Measurements from ENCODE around the gene DDR1. TPM values are rescaled to one million over a fixed set of nuclear protein-coding genes. Genes with fewer than 3 reads are reported as not detected.

The DDR1 gene
- polyA plus RNA-seq (196 and 250 TPM in 2 replicates), polyA minus RNA-seq (265 and 314 TPM in 2 replicates)

DNA sequence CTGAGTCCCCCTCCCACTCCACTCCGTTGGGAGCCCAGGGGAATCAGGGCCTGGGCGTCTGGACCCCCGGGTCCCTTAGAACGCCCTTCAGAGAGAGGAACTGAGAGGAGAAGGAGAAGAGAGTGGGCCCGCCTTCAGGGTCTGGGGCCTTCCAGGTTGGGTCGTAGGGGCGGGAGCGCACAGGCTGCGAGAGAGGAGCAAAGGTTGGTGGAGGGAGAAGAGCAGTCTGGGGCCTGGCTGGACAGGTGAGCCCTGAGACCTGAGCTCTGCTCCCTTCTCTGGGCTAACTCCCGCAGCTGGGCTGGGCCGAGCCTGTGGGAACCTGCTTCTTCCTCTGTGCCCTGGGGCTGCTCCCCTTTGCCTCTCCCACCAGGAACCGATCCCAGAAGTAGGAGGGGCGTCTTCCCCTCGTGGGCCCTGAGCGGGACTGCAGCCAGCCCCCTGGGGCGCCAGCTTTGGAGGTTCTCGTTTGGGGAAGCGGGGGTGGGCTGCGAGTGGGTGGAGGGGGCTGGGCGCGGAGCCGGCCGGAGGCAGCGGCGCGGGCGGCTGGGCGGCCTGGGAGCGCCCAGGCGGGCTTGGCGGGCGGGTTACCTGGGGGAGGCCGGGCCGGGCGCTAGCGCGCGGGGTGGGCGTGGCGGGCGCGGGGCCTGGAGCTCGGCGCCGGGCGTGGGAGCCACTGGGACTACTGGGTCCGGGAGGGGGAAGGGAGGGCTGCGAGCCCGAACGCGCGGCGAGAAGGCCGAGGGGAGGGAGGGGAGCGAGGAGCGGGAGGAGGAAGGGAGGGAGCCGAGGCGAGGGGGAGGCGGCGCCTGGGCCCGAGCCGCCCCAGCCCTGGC is at the start of gene DDR1:
Gene DDR1, plus strand, starts transcription at position 835 of the 836 bp plus-strand sequence. CDS start 4,211 bp downstream, outside the sequence.
- H3K4me3 ChIP-seq (ENCODE audit: low read length) = peak within 1 kb of the TSS; percentile 72
- no peaks in the 10 kb centered on the region for H3K36me3 ChIP-seq (ENCODE audit: insufficient read depth, low read length)
- peak within 1 kb of the TSS; percentile 10 for H2AFZ ChIP-seq (ENCODE audit: low read depth, low read length)
- peaks cover 93% of the 10 kb centered on the region for H3K79me2 ChIP-seq (replicated peaks; ENCODE audit: insufficient read depth, low read length)
- H4K20me1 ChIP-seq (ENCODE audit: insufficient read depth) = peaks cover 2% of the 10 kb centered on the region
- H3K4me2 ChIP-seq (ENCODE audit: low read length) = peak within 1 kb of the TSS; percentile 99
- peaks cover 26% of the 10 kb centered on the region for H3F3A ChIP-seq (ENCODE audit: insufficient read depth, low read length, poor library complexity, severe bottlenecking)
- no peaks in the 10 kb centered on the region for H3K9me3 ChIP-seq (ENCODE audit: low read length)
- TF ChIP-seq EP300 (conservative IDR thresholded peaks at IDR 0.05; ENCODE audit: poor library complexity, severe bottlenecking) = no peak
- TF ChIP-seq MXI1 (conservative IDR thresholded peaks at IDR 0.05; ENCODE audit: poor library complexity, severe bottlenecking) = no peak
- TF ChIP-seq, protein P1, sequence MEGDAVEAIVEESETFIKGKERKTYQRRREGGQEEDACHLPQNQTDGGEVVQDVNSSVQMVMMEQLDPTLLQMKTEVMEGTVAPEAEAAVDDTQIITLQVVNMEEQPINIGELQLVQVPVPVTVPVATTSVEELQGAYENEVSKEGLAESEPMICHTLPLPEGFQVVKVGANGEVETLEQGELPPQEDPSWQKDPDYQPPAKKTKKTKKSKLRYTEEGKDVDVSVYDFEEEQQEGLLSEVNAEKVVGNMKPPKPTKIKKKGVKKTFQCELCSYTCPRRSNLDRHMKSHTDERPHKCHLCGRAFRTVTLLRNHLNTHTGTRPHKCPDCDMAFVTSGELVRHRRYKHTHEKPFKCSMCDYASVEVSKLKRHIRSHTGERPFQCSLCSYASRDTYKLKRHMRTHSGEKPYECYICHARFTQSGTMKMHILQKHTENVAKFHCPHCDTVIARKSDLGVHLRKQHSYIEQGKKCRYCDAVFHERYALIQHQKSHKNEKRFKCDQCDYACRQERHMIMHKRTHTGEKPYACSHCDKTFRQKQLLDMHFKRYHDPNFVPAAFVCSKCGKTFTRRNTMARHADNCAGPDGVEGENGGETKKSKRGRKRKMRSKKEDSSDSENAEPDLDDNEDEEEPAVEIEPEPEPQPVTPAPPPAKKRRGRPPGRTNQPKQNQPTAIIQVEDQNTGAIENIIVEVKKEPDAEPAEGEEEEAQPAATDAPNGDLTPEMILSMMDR (IDR thresholded peaks at IDR 0.05; ENCODE audit: poor library complexity, severe bottlenecking) = no peak
- no peak for TF ChIP-seq TAF1 (IDR thresholded peaks at IDR 0.05; ENCODE audit: low read depth)
- TF ChIP-seq SMC3 (conservative IDR thresholded peaks at IDR 0.05; ENCODE audit: poor library complexity) = no peak
- no peak for TF ChIP-seq RAD21 (conservative IDR thresholded peaks at IDR 0.05)
- TF ChIP-seq POLR2AphosphoS5 (IDR thresholded peaks at IDR 0.05) = no peak
- TF ChIP-seq, protein P2, sequence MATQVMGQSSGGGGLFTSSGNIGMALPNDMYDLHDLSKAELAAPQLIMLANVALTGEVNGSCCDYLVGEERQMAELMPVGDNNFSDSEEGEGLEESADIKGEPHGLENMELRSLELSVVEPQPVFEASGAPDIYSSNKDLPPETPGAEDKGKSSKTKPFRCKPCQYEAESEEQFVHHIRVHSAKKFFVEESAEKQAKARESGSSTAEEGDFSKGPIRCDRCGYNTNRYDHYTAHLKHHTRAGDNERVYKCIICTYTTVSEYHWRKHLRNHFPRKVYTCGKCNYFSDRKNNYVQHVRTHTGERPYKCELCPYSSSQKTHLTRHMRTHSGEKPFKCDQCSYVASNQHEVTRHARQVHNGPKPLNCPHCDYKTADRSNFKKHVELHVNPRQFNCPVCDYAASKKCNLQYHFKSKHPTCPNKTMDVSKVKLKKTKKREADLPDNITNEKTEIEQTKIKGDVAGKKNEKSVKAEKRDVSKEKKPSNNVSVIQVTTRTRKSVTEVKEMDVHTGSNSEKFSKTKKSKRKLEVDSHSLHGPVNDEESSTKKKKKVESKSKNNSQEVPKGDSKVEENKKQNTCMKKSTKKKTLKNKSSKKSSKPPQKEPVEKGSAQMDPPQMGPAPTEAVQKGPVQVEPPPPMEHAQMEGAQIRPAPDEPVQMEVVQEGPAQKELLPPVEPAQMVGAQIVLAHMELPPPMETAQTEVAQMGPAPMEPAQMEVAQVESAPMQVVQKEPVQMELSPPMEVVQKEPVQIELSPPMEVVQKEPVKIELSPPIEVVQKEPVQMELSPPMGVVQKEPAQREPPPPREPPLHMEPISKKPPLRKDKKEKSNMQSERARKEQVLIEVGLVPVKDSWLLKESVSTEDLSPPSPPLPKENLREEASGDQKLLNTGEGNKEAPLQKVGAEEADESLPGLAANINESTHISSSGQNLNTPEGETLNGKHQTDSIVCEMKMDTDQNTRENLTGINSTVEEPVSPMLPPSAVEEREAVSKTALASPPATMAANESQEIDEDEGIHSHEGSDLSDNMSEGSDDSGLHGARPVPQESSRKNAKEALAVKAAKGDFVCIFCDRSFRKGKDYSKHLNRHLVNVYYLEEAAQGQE (IDR thresholded peaks at IDR 0.05; ENCODE audit: borderline replicate concordance) = no peak
- no peak for TF ChIP-seq EZH2 (IDR thresholded peaks at IDR 0.05; ENCODE audit: borderline replicate concordance, insufficient read depth, low read length, poor library complexity, severe bottlenecking)
- H3K27ac ChIP-seq (ENCODE audit: low read length) = peak within 1 kb of the TSS; percentile 100
- no peaks in the 10 kb centered on the region for H3K27me3 ChIP-seq (ENCODE audit: insufficient read depth, low read depth, low read length)
- no peaks in the 10 kb centered on the region for H3K9me2 ChIP-seq (ENCODE audit: insufficient read depth, low read length)
- peak within 1 kb of the TSS; percentile 99 for H3K9ac ChIP-seq (ENCODE audit: low read length)

DNA sequence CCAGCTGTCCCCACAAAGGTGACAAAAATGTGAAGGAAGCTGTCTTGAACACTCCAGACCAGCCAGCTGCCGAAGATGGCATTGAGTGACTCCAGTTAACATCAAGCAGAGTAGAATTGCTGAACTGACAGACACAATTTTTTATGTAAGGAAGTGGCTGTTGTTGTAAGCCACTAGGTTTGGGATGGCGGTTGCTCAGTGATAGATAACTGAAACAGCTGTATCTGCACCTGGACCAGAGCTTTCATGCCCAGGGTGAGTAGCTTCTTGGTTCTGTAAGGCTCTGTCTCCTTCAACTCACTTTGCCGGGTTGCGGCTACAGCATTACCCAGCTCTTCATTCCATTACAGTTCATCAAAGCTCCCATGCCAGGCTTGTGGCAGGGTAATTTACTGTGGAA is 49.7 kb upstream of the DDR1 start:
- H3K9ac ChIP-seq (ENCODE audit: low read length) = no peak overlapping the region
- H3F3A ChIP-seq (ENCODE audit: insufficient read depth, low read length, poor library complexity, severe bottlenecking) = no peaks in the 10 kb centered on the region
- H4K20me1 ChIP-seq (ENCODE audit: insufficient read depth) = no peaks in the 10 kb centered on the region
- H3K79me2 ChIP-seq (replicated peaks; ENCODE audit: insufficient read depth, low read length) = no peaks in the 10 kb centered on the region
- H3K4me3 ChIP-seq (ENCODE audit: low read length) = no peak overlapping the region
- H2AFZ ChIP-seq (ENCODE audit: low read depth, low read length) = no peak overlapping the region
- H3K4me2 ChIP-seq (ENCODE audit: low read length) = no peak overlapping the region
- H3K36me3 ChIP-seq (ENCODE audit: insufficient read depth, low read length) = no peaks in the 10 kb centered on the region
- no peak for TF ChIP-seq EP300 (conservative IDR thresholded peaks at IDR 0.05; ENCODE audit: poor library complexity, severe bottlenecking)
- TF ChIP-seq POLR2AphosphoS5 (IDR thresholded peaks at IDR 0.05) = no peak
- TF ChIP-seq EZH2 (IDR thresholded peaks at IDR 0.05; ENCODE audit: borderline replicate concordance, insufficient read depth, low read length, poor library complexity, severe bottlenecking) = no peak
- no peak for TF ChIP-seq TAF1 (IDR thresholded peaks at IDR 0.05; ENCODE audit: low read depth)
- TF ChIP-seq, protein P1 (IDR thresholded peaks at IDR 0.05; ENCODE audit: poor library complexity, severe bottlenecking) = no peak
- no peak for TF ChIP-seq MXI1 (conservative IDR thresholded peaks at IDR 0.05; ENCODE audit: poor library complexity, severe bottlenecking)
- TF ChIP-seq RAD21 (conservative IDR thresholded peaks at IDR 0.05) = no peak
- TF ChIP-seq SMC3 (conservative IDR thresholded peaks at IDR 0.05; ENCODE audit: poor library complexity) = no peak
- TF ChIP-seq, protein P2 (IDR thresholded peaks at IDR 0.05; ENCODE audit: borderline replicate concordance) = no peak
- H3K27ac ChIP-seq (ENCODE audit: low read length) = no peak overlapping the region
- no peaks in the 10 kb centered on the region for H3K9me3 ChIP-seq (ENCODE audit: low read length)
- no peaks in the 10 kb centered on the region for H3K9me2 ChIP-seq (ENCODE audit: insufficient read depth, low read length)
- H3K27me3 ChIP-seq (ENCODE audit: insufficient read depth, low read depth, low read length) = no peaks in the 10 kb centered on the region
